Endometrial microvascular endothelial cells (primary cell): ENCODE data around the gene USPL1. TPM values are rescaled to one million over a fixed set of nuclear protein-coding genes. Genes with fewer than 3 reads are reported as not detected.
"Not testable (repeated sequence)": the region's sequence is repeated elsewhere in the genome, so short reads cannot be mapped to it uniquely, and the experiment has no call there.

ENCODE experiments used
- in situ Hi-C: cut with HindIII; loops from 2 replicates; pipeline ENCODE4 v1.10.0; 2017; ENCODE audit warnings: low sequenced_read_pairs, low pct_unique_long_range_greater_than_20kb; ENCODE audit errors: inconsistent ontology term
- total RNA-seq: library from RNA; depleted of rRNA; stranded (reverse); fragments of >200 nt; gene quantifications from one replicate; pipeline ENCODE4 v1.2.3, GENCODE V29; 2015; ENCODE audit errors: inconsistent ontology term

Gene USPL1
- 22.4 TPM for total RNA-seq

- in situ Hi-C loops, result no loop called here
Measured at GRCh38 chr13:30617315-30618185, at the start of gene USPL1. USPL1 (plus strand) TSS chr13:30617920; CDS start chr13:30621141, 3,221 bp downstream.

DNA sequence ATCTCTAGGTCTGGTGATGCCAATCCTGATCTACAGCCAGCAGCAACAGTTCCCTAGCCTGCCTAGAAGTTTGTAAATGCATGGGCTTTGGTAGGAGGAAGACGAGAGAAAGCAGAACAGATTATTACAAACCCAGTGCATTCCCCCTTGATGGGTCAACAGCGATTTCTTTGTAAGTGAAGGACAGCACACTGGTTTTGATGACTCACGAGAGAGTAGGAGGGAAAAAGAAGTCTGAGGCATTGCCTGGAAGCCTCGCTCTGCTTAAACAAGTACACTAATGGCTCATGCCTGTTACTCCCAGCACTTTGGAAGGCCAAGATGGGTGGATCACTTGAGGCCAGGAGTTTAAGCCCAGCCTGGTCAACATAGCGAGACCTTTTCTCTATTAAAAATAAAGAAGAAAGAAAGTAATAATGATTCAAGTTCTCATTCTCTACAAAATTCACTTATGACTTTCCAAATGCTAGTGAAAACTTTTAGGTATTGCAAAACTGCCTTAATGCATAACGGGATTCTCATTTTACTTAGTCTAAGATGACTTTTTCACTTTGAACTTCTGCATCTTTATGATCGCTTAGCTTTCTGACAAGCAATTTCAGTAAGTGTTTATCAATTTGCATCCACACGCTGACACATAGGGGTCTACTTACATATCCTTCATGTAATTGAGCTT, 47.7 kb upstream of the USPL1 start:
- in situ Hi-C loops, result no loop called here

GRCh38 chr13:30570691-30571090, 47.0 kb upstream of the USPL1 start:
- in situ Hi-C loops, result no loop called here

DNA sequence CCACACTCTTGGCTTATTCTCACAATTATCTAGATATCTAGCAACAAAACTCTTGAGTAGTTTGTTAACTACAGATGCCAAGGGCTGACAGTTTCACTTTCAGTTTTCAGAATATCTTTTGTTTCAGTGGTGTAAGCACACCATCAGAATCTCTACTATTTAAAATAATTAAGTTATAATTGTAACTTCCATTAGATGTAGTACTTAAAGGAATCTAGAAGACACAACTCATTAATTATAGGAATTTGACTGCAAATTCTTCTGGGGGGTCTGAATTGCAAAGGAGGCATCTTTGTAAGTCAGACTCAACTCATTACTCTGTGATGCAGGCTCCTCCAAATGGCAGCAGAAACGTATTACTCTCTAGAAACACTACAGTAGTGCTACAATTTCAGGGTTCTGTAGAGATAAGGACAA, 44.9 kb upstream of the USPL1 start:
- in situ Hi-C loops, result no loop called here

DNA sequence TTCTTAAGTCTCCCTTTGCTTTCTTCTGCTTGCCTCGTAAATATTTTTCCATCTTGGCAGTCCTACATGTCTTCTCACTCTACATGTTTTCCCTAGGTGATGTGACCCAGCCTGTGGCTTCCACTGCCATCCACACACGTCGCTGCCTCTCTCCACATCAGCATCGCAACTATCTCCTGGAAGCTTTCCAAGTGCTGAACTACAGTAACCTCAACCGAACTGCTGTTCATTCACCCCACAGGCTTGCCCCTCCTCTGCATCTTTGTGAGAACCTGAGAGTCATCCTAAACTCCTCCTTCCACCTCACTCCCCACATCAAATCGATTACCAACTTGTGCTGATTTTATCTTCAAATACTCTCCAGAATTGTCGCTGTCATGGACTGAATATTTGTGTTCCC, 41.2 kb upstream of the USPL1 start:
- in situ Hi-C loops, result no loop called here

GRCh38 chr13:30577401-30577852, 40.3 kb upstream of the USPL1 start:
- in situ Hi-C loops, result no loop called here

GRCh38 chr13:30580852-30581502, 36.7 kb upstream of the USPL1 start:
- in situ Hi-C loops, result no loop called here

GRCh38 chr13:30581582-30581981, 36.1 kb upstream of the USPL1 start:
- in situ Hi-C loops, result no loop called here

DNA sequence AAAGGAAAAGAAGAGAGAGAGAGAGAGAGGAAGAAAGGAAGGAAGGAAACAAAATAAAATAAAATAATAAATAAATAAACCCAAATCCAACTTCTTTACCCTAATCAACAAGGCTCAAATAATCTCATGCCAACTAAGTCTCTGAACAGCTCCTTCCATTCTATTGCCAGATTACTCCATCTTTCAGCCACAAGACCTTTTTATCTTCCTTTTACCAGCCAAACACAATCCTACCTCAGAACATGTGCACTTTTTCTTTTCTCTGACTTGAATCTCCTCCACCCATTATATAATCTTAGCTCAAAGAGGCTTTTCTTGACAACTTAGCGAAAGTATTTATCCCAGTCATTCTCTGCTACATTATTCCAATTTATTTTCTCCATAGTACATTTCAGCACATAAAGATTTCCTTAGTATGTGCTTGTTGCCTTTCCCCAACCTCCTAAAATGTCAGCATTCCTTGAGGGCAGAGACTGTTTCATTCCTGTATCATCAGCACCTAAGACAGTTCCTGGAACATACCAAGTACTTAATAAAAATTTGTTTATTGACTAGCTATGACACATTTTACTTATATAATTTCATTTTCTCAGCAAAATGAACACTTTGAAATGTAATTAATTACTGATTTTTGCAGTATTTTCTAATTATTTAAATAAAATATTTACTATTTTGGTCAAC, 33.5 kb upstream of the USPL1 start:
- in situ Hi-C loops, result no loop called here

GRCh38 chr13:30585748-30586262, 31.9 kb upstream of the USPL1 start:
- in situ Hi-C loops, result no loop called here

GRCh38 chr13:30587231-30587630, 30.5 kb upstream of the USPL1 start:
- in situ Hi-C loops, result no loop called here

DNA sequence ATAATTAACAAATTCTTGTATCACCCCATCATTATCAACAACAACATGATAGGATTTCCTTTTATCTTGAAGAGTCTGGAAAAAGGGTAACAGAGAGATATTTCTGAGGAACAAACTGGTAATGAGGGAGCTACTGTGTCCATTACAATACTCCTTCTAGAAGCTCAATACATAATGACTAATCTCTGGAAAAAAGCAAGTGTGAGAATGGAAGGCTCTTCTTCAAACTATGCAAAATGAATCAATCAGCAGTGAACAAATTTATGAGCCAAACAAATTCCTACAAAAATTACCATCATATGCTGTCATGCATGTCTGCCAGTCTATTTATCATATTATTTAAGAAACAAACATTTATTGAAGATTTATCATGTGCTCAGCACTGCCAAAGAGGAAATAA, 30.0 kb upstream of the USPL1 start:
- in situ Hi-C loops, result no loop called here

GRCh38 chr13:30593001-30593400, 24.7 kb upstream of the USPL1 start:
- in situ Hi-C loops, result no loop called here

DNA sequence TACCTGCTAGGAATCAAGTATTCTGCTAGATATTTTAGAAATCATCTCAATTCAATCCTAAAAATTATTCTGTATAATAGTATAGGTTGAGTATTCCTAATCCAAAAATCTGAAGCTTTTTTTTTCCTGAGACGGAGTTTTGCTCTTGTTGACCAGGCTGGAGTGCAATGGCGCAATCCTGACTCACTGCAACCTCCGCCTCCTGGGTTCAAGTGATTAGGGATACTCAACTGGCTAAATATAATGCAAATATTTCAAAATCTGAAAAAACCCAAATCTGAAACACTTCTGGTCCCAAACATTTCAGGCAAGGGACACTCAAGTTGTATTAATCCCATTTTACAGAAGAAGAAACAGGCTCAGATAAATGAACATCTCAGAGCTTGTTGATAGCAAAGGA, 17.2 kb upstream of the USPL1 start:
- in situ Hi-C loops, result no loop called here

- in situ Hi-C loops, result no loop called here
Measured at GRCh38 chr13:30601836-30602235, 15.9 kb upstream of the USPL1 start.

- in situ Hi-C loops, result no loop called here
Measured at GRCh38 chr13:30605052-30605451, 12.7 kb upstream of the USPL1 start.

DNA sequence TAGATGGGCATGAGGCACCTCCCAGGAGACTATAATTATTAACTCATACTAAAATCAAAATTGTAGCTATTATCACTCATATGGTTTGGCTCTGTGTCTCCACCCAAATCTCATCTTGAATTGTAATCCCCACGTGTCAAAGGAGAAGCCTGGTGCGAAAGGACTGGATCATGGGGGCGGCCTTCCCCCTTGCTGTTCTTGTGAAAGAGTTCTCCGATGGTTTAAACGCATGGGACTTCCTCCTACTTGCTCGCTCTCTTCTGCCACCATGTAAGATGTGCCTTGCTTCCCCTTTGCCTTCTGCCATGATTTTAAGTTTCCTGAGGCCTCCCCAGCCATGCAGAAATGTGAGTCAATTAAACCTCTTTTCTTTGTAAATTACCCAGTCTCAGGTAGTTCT, 10.5 kb upstream of the USPL1 start:
- in situ Hi-C loops, result not testable (repeated sequence)

DNA sequence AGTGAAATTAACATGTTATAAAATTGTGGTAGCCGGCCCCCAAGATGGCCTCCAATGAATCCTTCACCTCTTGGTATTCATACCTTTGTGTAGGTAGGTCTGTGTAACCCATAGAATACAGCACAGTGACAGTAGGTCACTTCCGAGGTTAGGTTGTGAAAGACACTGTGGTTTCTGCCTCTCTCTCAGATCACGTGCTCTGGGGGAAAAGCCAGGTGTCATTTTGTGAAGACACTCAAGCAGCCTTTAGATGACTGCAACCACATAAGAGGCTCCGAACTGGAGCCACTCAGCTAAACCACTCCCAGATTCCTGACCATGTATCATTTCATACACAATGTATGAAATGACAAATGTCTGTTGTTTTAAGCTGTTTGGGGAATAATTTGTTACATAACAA, 9.8 kb upstream of the USPL1 start:
- in situ Hi-C loops, result no loop called here

GRCh38 chr13:30608364-30608763, 9.4 kb upstream of the USPL1 start:
- in situ Hi-C loops, result no loop called here
